HepG2 (cell line): Measurements from ENCODE around the gene FBN3. TPM values are rescaled to one million over a fixed set of nuclear protein-coding genes. Genes with fewer than 3 reads are reported as not detected.
A peak's percentile ranks its signal among the peaks of the same experiment; 100 is the strongest.

ENCODE experiments used
- ATAC-seq: fragments of 200-7000 bp; cut with Tn5 transposase; 3 replicates; pipeline ENCODE4 v1.9.1; 2020; ENCODE audit warnings: mild to moderate bottlenecking, moderate library complexity
- BruUV-seq: library from RNA; stranded (reverse); fragments of 400-500 nt; replicated peaks from 2 replicates; lab custom pipeline; 2021; lab: Mats Ljungman, UMichigan
- CTCF ChIA-PET: fragments of 300-600 bp; formaldehyde crosslinking; extraction: SDS; loops from one replicate; lab custom pipeline; 2021; ENCODE audit warnings: low total read pairs, inconsistent platforms, low intra/inter-chr PET ratio; lab: Yijun Ruan, JAX
- POLR2A ChIA-PET: fragments of 350-600 bp; sonication (Branson Sonifier 250); formaldehyde crosslinking; loops from one replicate; lab custom pipeline; 2020; ENCODE audit warnings: antibody characterized with exemption, inconsistent platforms; lab: Yijun Ruan, JAX
- DNase-seq: peaks from one replicate; pipeline ENCODE4 v3.0.0-alpha.2; 2015; ENCODE audit warnings: low spot score
- FAIRE-seq: peaks from 3 replicates; lab custom pipeline; 2011; peaks lifted over from hg19 to GRCh38; lab: Jason Lieb, UNC
- H2AFZ ChIP-seq: one replicate; pipeline ENCODE4 v1.6.1; 2011; ENCODE audit warnings: low read length, inconsistent platforms
- H3K27ac ChIP-seq: fragments of 300-600 bp; 3 replicates; pipeline ENCODE4 v1.8.0; 2011; ENCODE audit warnings: mixed run types, mild to moderate bottlenecking, mixed read lengths, low read length, inconsistent platforms; ENCODE audit not compliant: insufficient read depth; ENCODE audit errors: extremely low read length
- H3K27me3 ChIP-seq, 2 experiments: fragments of 200-600 bp in 1 of 2; 2 replicates in 1 of 2; 3 replicates in 1 of 2; pipeline versions ENCODE4 v1.6.0 to v1.8.0; 2011; ENCODE audit warnings: low read length in 2 of 2, mild to moderate bottlenecking in 2 of 2, moderate library complexity in 2 of 2, inconsistent platforms in 1 of 2; ENCODE audit not compliant: insufficient read depth in 2 of 2, control insufficient read depth in 1 of 2
- H3K36me3 ChIP-seq, 2 experiments: fragments of 200-600 bp in 1 of 2; replicated peaks in 1 of 2; 2 replicates in 1 of 2; 3 replicates in 1 of 2; pipeline versions ENCODE4 v1.5.1 to v1.8.0; 2011; ENCODE audit warnings: low read length in 2 of 2, inconsistent platforms in 1 of 2; ENCODE audit not compliant: insufficient read depth in 2 of 2, control insufficient read depth in 1 of 2
- H3K4me1 ChIP-seq: 2 replicates; pipeline ENCODE4 v1.5.1; 2012; ENCODE audit warnings: low read length, inconsistent platforms; ENCODE audit not compliant: insufficient read depth
- H3K4me2 ChIP-seq: 2 replicates; pipeline ENCODE4 v1.6.0; 2011; ENCODE audit warnings: low read depth, low read length, inconsistent platforms
- H3K4me3 ChIP-seq, 3 experiments: fragments of 200-600 bp in 1 of 3; sonication (generic), shearing (Covaris generic) in 1 of 3; replicated peaks in 1 of 3; 2 replicates each; pipeline ENCODE4 v1.5.1; 2011 to 2016; ENCODE audit warnings: low read length in 3 of 3, inconsistent platforms in 2 of 3, low read depth in 2 of 3, mild to moderate bottlenecking in 2 of 3, control low read depth in 1 of 3, mixed read lengths in 1 of 3; ENCODE audit not compliant: insufficient read depth in 1 of 3
- H3K79me2 ChIP-seq: one replicate; pipeline ENCODE4 v1.6.1; 2011; ENCODE audit warnings: low read length, inconsistent platforms; ENCODE audit not compliant: insufficient read depth
- H3K9ac ChIP-seq: 2 replicates; pipeline ENCODE4 v1.6.0; 2011; ENCODE audit warnings: mild to moderate bottlenecking, low read depth, low read length, inconsistent platforms; ENCODE audit not compliant: insufficient read depth
- H3K9me3 ChIP-seq: 2 replicates; pipeline ENCODE4 v1.5.1; 2012; ENCODE audit warnings: mild to moderate bottlenecking, low read length
- H4K20me1 ChIP-seq: 2 replicates; pipeline ENCODE4 v1.6.0; 2011; ENCODE audit warnings: inconsistent platforms, mild to moderate bottlenecking, low read length, moderate library complexity; ENCODE audit not compliant: insufficient read depth
- CTCF ChIP-seq: sonication (generic); formaldehyde crosslinking; IDR thresholded peaks from 2 replicates; pipeline ENCODE4 v1.5.0; 2020; ENCODE audit warnings: mild to moderate bottlenecking, missing genetic modification reagents, moderate library complexity
- E2F2 ChIP-seq: sonication (generic); formaldehyde crosslinking; IDR thresholded peaks from 2 replicates; pipeline ENCODE4 v1.4.0; 2020; ENCODE audit warnings: missing genetic modification reagents, borderline replicate concordance
- ELF3 ChIP-seq: IDR thresholded peaks from 2 replicates; pipeline ENCODE4 v1.6.1; 2016; ENCODE audit warnings: missing genetic modification reagents, missing compliant biosample characterization
- FOSL1 ChIP-seq: sonication (generic); formaldehyde crosslinking; IDR thresholded peaks from 2 replicates; pipeline ENCODE4 v1.9.0; 2021; ENCODE audit warnings: missing genetic modification reagents, borderline replicate concordance
- NR2F6 ChIP-seq, 2 experiments: IDR thresholded peaks; 2 replicates each; pipeline ENCODE4 v1.6.1; 2016; ENCODE audit warnings: antibody characterized with exemption in 1 of 2, mild to moderate bottlenecking in 1 of 2
- RORA ChIP-seq: sonication (generic); formaldehyde crosslinking; IDR thresholded peaks from 2 replicates; pipeline ENCODE4 v1.5.0; 2020; ENCODE audit warnings: mild to moderate bottlenecking, missing genetic modification reagents, moderate library complexity
- SP140L ChIP-seq: sonication (generic); formaldehyde crosslinking; IDR thresholded peaks from 2 replicates; pipeline ENCODE4 v1.4.0; 2020; ENCODE audit warnings: missing genetic modification reagents, borderline replicate concordance
- SPEN ChIP-seq: sonication (generic); formaldehyde crosslinking; IDR thresholded peaks from 2 replicates; pipeline ENCODE4 v1.5.1; 2020; ENCODE audit warnings: low read depth, mild to moderate bottlenecking, missing genetic modification reagents
- STAG1 ChIP-seq: sonication (generic); formaldehyde crosslinking; IDR thresholded peaks from 2 replicates; pipeline ENCODE4 v1.4.0; 2020; ENCODE audit warnings: missing genetic modification reagents
- TAF1 ChIP-seq: sonication (generic); formaldehyde crosslinking; IDR thresholded peaks from 2 replicates; pipeline ENCODE4 v1.4.0; 2020; ENCODE audit warnings: missing genetic modification reagents
- TEAD3 ChIP-seq: optimal IDR thresholded peaks from 2 replicates; pipeline ENCODE3; 2016; ENCODE audit warnings: borderline replicate concordance
- ZNF713 ChIP-seq: sonication (generic); formaldehyde crosslinking; IDR thresholded peaks from 2 replicates; pipeline ENCODE4 v1.4.0; 2020; ENCODE audit warnings: mild to moderate bottlenecking, missing genetic modification reagents
- ZNF775 ChIP-seq: sonication (generic); formaldehyde crosslinking; IDR thresholded peaks from 2 replicates; pipeline ENCODE4 v1.4.0; 2020; ENCODE audit warnings: missing genetic modification reagents, mild to moderate bottlenecking, moderate library complexity, borderline replicate concordance
- ZSCAN12 ChIP-seq: sonication (generic); formaldehyde crosslinking; IDR thresholded peaks from 2 replicates; pipeline ENCODE4 v1.9.0; 2021; ENCODE audit warnings: mild to moderate bottlenecking, missing genetic modification reagents
- ZXDC ChIP-seq: sonication (generic); formaldehyde crosslinking; IDR thresholded peaks from 2 replicates; pipeline ENCODE4 v1.5.0; 2020; ENCODE audit warnings: mild to moderate bottlenecking, missing genetic modification reagents
- WGBS: methylation state at CpG from one replicate; pipeline ENCODE4 v1.1.6; 2017; ENCODE audit warnings: low lambda C conversion rate; 5-methylcytosine and 5-hydroxymethylcytosine counted together
- in situ Hi-C: cut with HindIII; loops from 2 replicates; pipeline ENCODE4 v1.10.0; 2017; ENCODE audit warnings: low pct_unique_long_range_greater_than_20kb; ENCODE audit not compliant: extremely low pct_ligation_motif_present
- intact Hi-C: fragments of 100-400 bp; cut with micrococcal nuclease; formaldehyde crosslinking; loops from one replicate; pipeline ENCODE4 v1.10.0; 2022; ENCODE audit not compliant: unreplicated experiment
- polyA plus RNA-seq, 8 experiments: library from polyadenylated mRNA; depleted of rRNA in 3 of 8; stranded (reverse) in 7 of 8; unstranded in 1 of 8; fragments of >200 nt; fragmentation: Illumina TruSeq in 4 of 8; extraction: Trizol in 4 of 8; gene quantifications; 2 replicates each; pipeline versions ENCODE4 v1.2.1 to v1.2.3, GENCODE V29; 2011 to 2016; ENCODE audit warnings: low read depth in 4 of 8, missing spikeins in 1 of 8, mixed read lengths in 1 of 8; ENCODE audit not compliant: insufficient read depth in 1 of 8
- total RNA-seq, 5 experiments: library from RNA; depleted of rRNA; stranded (reverse); fragments of >200 nt; fragmentation: Illumina TruSeq; extraction: Trizol; gene quantifications; 2 replicates each; pipeline ENCODE4 v1.2.3, GENCODE V29; 2016; ENCODE audit warnings: low read depth in 1 of 5

The FBN3 gene
- total and polyA plus RNA-seq, 2 of the 13 experiments (the other 11 are each of a cell fraction or from before 2014, with no cell fraction given), result 0.20 to 1.3 TPM

DNA sequence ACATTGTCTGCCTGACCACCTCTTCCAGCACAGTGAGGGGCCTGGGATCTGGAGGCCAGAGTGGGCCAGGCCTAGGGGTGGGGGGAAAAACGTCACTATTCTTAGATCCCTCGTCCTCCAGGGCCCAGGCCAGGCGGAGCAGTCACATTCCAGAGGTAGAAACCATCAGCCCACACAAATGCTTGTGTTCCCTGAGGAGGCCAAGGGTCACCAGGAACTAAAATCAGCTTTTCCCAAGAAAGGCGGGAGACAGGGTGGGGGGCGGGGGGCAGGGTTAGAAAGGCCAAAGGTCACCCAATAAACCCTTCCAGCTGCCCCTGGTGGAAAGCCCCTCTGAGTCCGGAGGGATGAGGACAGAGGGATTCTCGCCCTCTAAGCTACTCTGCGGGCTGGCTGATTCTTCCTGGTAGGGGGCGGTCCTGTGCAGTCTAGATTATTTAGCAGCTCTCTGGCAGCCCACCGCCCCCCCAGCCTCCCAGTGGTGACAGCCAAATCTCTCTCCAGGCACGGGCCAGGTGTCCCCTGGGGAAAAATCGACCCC lies 120.4 kb downstream of the FBN3 start (continued):
- TF ChIP-seq CTCF (CRISPR knock-in tag), result peak; percentile 46
- TF ChIP-seq ZNF713 (CRISPR knock-in tag), result no peak
- TF ChIP-seq NR2F6 (IDR thresholded peaks at IDR 0.05), result peak; percentile 56
- peak; percentile 39 for TF ChIP-seq NR2F6 (CRISPR knock-in tag; IDR thresholded peaks at IDR 0.05)
- peak; percentile 53 for TF ChIP-seq TEAD3 (CRISPR knock-in tag)
- TF ChIP-seq SPEN (CRISPR knock-in tag), result no peak
- TF ChIP-seq FOSL1, result no peak
- TF ChIP-seq, all 625 proteins: peak for 13

DNA sequence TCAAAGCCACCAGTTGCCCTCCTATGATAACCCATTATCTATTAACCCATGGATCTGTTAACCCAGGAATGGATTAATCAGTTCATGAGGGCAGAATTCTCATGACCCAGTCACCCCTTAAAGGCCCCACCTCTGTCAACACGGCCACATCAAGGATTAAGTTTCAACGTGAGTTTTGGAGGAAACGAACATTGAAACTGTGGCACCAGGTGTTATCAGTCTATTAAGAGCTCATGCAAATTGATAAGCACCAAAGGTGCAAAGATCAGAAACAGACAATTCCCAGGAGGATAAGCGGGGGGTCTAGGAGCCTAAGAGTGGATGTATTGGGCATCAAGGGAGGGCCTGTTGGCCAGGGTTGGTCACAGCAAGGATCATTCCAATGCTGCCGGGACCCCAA lies 124.1 kb downstream of the FBN3 start:
- TF ChIP-seq ZNF775 (CRISPR knock-in tag) (no peak), ELF3 (CRISPR knock-in tag) (no peak), E2F2 (CRISPR knock-in tag) (no peak), ZXDC (CRISPR knock-in tag) (no peak), SP140L (no peak), ZSCAN12 (CRISPR knock-in tag) (no peak), TAF1 (CRISPR knock-in tag) (no peak), RORA (CRISPR knock-in tag) (no peak), STAG1 (CRISPR knock-in tag) (no peak)
- Histone ChIP-seq H3K4me2 (no peak overlapping the region), H3K27me3 (peaks cover 0 to 3% of the 10 kb centered on the region in 2 experiments; a peak in 2 of 5 replicates), H3K9me3 (no peaks in the 10 kb centered on the region), H3K79me2 (no peaks in the 10 kb centered on the region), H3K4me1 (peaks cover 44% of the 10 kb centered on the region), H3K9ac (no peak overlapping the region), H3K36me3 (no peaks in the 10 kb centered on the region), H4K20me1 (no peaks in the 10 kb centered on the region), H3K4me3 (no peak overlapping the region), H2AFZ (no peak overlapping the region), H3K27ac (no peak overlapping the region)
- 17% methylated on average over 4 of the region's 5 CpGs for WGBS
- in situ Hi-C loops (no loop called here), intact Hi-C loops (no loop called here)
- ChIA-PET POLR2A (no interaction called here), CTCF (no interaction called here)
- BruUV-seq, result no TSS peak
- FAIRE-seq (no peak), ATAC-seq (no peak), DNase-seq (no peak)
